HG02759 (cell line): Measurements from ENCODE around the gene CD274.
"Not testable (repeated sequence)": the region's sequence is repeated elsewhere in the genome, so short reads cannot be mapped to it uniquely, and the experiment has no call there.

ENCODE experiments used
- ATAC-seq: cut with Tn5 transposase; IDR thresholded peaks from one replicate; pipeline ENCODE4 v1.9.1; 2021; ENCODE audit warnings: mild to moderate bottlenecking, moderate library complexity; ENCODE audit not compliant: unreplicated experiment

Gene CD274

GRCh38 chr9:5450359-5451091 lies at the start of gene CD274:
Gene CD274, plus strand, starts transcription at chr9:5450542. Its CDS starts 5,572 bp downstream, at chr9:5456114.
- peak; percentile 80 for ATAC-seq

DNA sequence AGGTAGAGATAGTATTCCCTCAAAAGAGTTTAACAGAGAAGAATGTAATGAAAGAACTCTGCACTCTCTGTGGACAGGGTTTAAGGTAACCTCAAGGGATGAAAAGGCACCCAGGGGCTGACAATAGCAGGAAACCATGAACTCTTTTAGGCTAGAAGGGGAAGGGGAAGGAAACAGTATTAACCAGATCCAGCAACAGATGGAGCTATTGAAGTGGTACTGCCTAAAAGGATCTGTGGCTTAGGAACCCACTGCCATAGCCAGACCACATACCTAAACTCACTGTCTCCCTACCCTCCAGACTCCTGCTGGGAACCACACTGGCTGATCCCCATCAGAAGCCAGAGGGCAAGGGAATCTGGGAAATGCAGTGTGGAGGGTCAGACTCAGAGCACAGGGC lies 48.1 kb upstream of the CD274 start:
- no peak for ATAC-seq

DNA sequence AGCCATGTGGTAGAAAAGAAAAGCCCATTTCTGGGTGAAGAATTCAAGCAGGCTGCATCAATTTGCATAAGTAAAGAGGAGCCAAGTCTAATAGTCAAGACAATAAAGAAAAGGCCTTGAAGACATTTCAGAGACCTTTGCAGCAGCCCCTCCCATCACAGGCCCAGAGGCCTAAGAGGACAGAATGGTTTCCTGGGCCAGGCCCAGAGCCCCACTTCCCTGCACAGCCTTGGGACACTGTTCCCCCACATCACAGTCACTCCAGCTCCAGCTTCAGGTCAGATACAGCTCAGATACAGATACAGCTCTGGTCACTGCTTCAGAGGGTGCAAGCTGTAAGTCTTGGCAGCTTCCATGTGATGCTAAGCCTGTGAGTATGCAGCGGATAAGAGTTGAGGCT lies 41.7 kb upstream of the CD274 start:
- no peak for ATAC-seq

DNA sequence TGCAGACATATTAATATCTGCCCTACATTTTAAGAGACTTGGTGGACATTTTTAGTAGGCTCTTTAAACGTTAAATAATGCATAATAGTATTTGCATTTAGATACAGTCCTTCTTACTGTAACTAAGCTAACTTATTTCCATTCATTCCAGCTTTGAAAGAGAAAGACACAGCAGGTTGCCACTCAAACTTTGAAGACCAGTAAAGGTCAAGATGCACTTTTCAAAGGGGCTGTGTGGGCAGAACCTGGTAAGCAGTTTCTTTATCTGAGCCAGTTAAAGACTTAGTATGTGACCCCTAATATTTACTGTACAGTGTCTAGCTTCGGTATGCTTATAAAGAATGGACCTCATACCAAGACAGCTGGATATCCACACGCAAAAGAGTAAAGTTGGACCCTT lies 33.4 kb upstream of the CD274 start:
- ATAC-seq: no peak

DNA sequence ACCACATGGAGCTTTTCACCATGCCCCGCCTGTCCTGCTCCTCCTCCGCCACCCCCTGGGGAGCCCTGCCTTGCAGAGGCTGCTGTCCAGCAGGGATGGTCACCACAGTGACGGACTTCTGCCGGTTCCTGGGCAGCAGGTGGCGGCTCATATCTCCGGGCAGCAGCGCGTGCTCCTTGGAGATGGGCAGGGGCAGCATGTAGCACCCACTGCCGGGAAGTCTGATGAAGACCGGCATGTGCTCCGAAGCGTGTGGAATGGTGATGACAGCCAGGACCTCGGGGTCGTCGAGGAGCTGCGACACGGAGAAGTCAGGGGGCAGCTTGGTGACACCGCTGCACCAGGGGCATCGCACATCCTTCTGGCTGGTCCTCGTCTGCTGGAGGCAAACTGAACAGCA lies 31.9 kb upstream of the CD274 start:
- ATAC-seq: no peak

- ATAC-seq: no peak
These were observed 30.4 kb upstream of the CD274 start for GRCh38 chr9:5419987-5420386.

- no peak for ATAC-seq
These were observed 29.2 kb upstream of the CD274 start for GRCh38 chr9:5421163-5421562.

DNA sequence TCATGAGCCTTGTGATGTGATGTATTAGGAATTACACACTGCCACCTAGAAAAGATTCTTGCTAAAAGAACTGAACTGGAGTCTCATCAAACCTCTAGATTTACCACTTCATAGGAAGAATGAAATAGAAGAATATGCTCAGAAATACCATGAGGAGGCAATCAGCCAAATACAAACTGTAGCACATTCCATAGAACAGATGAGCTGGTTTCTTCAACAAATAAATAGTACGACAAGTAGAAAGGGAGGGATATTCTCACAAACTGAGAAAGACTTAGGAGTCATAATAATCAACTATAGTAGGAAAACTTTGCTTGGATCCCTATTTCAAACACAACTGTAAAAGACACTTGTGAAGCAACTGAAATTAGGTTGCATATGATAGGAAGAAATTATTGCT lies 28.1 kb upstream of the CD274 start:
- ATAC-seq: no peak

GRCh38 chr9:5425006-5425628 lies 25.2 kb upstream of the CD274 start:
- no peak for ATAC-seq

DNA sequence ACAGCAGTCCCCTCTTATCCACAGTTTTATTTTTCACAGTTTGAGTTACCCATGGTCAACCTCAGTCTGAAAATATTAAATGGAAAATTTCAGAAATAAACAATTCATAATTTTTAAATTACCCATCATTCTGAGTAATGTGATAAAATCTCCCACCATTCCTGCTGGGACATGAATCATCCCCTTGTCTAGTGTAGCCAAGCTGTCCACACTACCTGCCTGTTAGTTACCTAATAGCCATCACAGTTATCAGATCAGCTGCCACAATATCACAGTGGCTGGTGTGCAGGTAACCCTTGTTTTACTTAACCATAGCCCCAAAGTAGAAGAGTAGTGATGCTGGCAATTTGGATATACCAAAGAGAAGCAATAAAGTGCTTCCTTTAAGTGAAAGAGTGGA lies 23.3 kb upstream of the CD274 start:
- ATAC-seq: no peak

DNA sequence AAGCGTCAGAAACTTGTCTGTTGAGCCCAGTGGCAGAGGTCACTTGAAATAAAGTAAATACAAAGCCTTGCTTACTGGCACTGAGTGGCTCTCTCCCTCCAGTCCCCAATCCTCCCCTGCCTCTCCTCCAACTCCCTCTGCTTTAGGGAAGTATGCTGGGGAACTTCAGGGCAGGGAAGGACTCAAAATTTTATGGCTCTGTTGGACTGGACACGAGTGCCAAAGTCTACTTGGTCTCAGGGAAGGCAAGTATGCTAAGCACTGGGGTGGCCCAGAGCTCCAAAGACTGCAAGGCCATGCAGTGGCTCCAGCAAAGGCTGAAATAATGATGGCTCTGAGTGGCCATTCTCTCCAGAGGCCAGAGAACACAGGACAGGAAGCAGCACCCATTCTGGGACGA lies 22.2 kb upstream of the CD274 start:
- no peak for ATAC-seq

- no peak for ATAC-seq
These were observed 21.4 kb upstream of the CD274 start for GRCh38 chr9:5428794-5429528.

- ATAC-seq: no peak
These were observed 20.3 kb upstream of the CD274 start for GRCh38 chr9:5429873-5430564.

- no peak for ATAC-seq
These were observed 19.4 kb upstream of the CD274 start for GRCh38 chr9:5430912-5431311.

- not testable (repeated sequence) for ATAC-seq
These were observed 17.5 kb upstream of the CD274 start for GRCh38 chr9:5432890-5433289.

DNA sequence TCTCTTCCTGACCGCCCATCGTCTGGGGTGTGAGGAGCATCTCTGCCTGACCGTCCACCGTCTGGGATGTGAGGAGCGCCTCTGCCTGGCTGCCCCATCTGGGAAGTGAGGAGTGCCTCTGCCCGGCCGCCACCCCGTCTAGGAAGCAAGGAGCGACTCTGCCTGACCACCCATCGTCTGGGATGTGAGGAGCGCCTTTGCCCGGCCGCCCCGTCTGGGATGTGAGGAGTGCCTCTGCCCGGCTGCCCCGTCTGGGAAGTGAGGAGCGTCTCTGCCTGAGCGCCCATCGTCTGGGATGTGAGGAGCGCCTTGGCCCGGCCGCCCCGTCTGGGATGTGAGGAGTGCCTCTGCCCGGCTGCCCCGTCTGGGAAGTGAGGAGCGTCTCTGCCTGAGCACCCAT lies 17.0 kb upstream of the CD274 start:
- ATAC-seq: not testable (repeated sequence)

DNA sequence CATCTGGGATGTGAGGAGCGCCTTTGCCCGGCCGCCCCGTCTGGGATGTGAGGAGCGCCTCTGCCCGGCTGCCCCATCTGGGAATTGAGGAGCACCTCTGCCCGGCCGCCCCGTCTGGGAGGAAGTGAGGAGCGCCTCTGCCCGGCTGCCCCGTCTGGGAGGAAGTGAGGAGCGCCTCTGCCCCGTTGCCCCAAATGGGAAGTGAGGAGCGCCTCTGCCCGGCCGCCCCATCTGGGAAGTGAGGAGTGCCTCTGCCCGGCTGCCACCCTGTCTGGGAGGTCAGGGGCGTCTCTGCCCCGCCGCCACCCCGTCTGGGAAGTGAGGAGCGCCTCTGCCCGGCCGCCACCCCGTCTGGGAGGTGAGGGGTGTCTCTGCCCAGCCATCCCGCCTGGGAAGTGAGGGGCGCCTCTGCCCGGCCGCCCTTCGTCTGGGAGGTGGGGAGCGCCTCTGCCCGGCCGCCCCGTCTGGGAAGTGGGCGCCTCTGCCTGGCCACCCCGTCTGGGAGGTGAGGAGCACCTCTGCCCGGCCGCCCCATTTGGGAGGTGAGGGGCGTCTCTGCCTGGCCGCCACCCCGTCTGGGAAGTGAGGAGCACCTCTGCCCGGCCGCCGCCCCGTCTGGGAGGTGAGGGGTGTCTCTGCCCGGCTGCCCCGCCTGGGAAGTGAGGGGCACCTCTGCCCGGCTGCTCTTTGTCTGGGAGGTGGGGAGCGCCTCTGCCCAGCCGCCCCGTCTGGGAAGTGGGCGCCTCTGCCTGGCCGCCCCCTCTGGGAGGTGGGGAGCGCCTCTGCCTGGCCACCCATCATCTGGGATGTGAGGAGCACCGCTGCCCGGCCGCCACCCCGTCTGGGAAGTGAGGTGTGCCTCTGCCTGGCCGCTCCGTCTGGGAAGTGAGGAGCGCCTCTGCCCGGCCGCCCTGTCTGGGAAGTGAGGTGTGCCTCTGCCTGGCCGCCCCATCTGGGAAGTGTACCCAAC lies 16.2 kb upstream of the CD274 start:
- ATAC-seq: not testable (repeated sequence)

DNA sequence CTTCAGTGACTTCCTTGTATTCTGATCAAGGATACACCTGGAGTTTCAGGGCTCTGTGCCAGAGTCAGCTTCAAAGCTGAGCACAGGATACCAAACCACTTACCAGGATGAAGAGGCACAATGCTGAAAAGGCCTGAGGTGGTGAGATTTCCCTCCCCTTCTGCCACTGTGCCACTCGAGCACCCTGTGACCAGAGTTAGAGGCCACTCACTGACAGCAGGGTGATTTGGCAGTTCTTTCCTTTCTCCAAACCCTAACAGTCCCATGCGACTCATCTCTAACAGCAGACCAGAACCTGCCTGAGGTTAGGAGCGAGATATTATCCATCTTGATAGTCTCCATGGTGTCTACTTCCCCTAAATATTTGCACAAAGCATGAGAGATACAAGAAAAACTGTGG lies 14.4 kb upstream of the CD274 start:
- no peak for ATAC-seq

DNA sequence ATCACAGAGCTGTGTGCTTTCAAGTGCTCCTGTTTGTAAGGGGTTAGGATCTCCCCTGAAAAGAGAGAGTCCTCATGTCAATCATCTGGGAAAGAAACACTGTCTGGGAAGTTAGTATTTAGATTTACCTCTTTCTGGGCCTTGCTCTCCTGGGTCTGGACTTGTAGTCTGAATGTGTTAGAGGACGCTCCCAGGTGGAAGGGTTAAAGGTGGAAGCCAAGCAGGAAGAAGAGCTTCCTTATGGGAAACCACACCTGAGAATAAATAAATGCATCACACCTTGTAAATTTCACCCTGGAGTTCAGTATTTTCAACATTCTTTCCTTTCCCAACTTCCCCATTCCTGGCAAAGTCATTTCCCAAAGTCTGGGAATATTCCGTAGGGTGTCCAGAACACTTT lies 13.9 kb upstream of the CD274 start:
- no peak for ATAC-seq
